Measurements from ENCODE around the gene RGL1.

GRCh38 chr1:183758913-183759312, 46.0 kb upstream of the RGL1 start:
- TF ChIP-seq CTCF (IDR thresholded peaks at IDR 0.05 in 4 of 5, conservative IDR thresholded peaks at IDR 0.05 in 1 of 5) (no peak), POLR2A (IDR thresholded peaks at IDR 0.05) (no peak)
